Panc1 (cell line): ENCODE measurements around the gene NDUFA11. TPM values are rescaled to one million over a fixed set of nuclear protein-coding genes. Genes with fewer than 3 reads are reported as not detected.

Source experiments
- ATAC-seq: fragments of 200-7000 bp; cut with Tn5 transposase; 2 replicates; pipeline ENCODE4 v1.9.1; 2020; ENCODE audit warnings: mild to moderate bottlenecking, moderate library complexity
- BruUV-seq: library from RNA; stranded (reverse); fragments of 400-500 nt; replicated peaks from 2 replicates; lab custom pipeline; 2021; lab: Mats Ljungman, UMichigan
- CTCF ChIA-PET: fragments of 300-600 bp; sonication (Branson Sonifier 250); formaldehyde crosslinking; loops from one replicate; lab custom pipeline; 2022; ENCODE audit warnings: antibody characterized with exemption; lab: Charles Lee
- POLR2A ChIA-PET: fragments of 300-600 bp; sonication (Branson Sonifier 250); formaldehyde crosslinking; loops from one replicate; lab custom pipeline; 2022; ENCODE audit warnings: antibody characterized with exemption; lab: Charles Lee
- DNase-seq: peaks from one replicate; pipeline ENCODE4 v3.0.0-alpha.2; 2010; ENCODE audit warnings: low read depth, low spot score
- H3K27ac ChIP-seq: 2 replicates; pipeline ENCODE4 v1.5.1; 2011; ENCODE audit warnings: mild to moderate bottlenecking, low read length, inconsistent platforms
- H3K27me3 ChIP-seq: fragments of 200-500 bp; sonication (Bioruptor generic); 2 replicates; pipeline ENCODE4 v1.6.0; 2014; ENCODE audit warnings: low read length, inconsistent platforms; ENCODE audit not compliant: control insufficient read depth, insufficient read depth
- H3K36me3 ChIP-seq: fragments of 200-500 bp; sonication (Bioruptor generic); 2 replicates; pipeline ENCODE4 v1.5.1; 2014; ENCODE audit warnings: inconsistent platforms, mild to moderate bottlenecking, low read length, moderate library complexity; ENCODE audit not compliant: control insufficient read depth, insufficient read depth
- H3K4me1 ChIP-seq: 2 replicates; pipeline ENCODE4 v1.5.1; 2011; ENCODE audit warnings: inconsistent platforms, mild to moderate bottlenecking, low read length, moderate library complexity; ENCODE audit not compliant: control insufficient read depth, insufficient read depth
- H3K4me3 ChIP-seq, 2 experiments: 2 replicates each; pipeline ENCODE4 v1.5.1; 2011 to 2012; ENCODE audit warnings: low read depth in 2 of 2, low read length in 2 of 2, mild to moderate bottlenecking in 2 of 2, inconsistent platforms in 1 of 2, moderate library complexity in 1 of 2
- H3K9me3 ChIP-seq: fragments of 200-500 bp; sonication (Bioruptor generic); 2 replicates; pipeline ENCODE4 v1.5.1; 2014; ENCODE audit warnings: low read depth, mild to moderate bottlenecking, inconsistent platforms, low read length, moderate library complexity; ENCODE audit not compliant: control insufficient read depth, insufficient read depth
- CTCF ChIP-seq: fragments of 450-650 bp; IDR thresholded peaks from 2 replicates; pipeline ENCODE4 v1.5.1; 2017; ENCODE audit warnings: mild to moderate bottlenecking
- POLR2AphosphoS5 ChIP-seq: IDR thresholded peaks from 2 replicates; pipeline ENCODE4 v1.6.1; 2012; ENCODE audit warnings: mild to moderate bottlenecking, low read depth, low read length, moderate library complexity
- REST ChIP-seq, 2 experiments: IDR thresholded peaks; 2 replicates each; pipeline ENCODE4 v1.6.1; 2011 to 2012; ENCODE audit warnings: low read depth in 2 of 2, control low read depth in 1 of 2, low read length in 1 of 2, mild to moderate bottlenecking in 1 of 2, moderate library complexity in 1 of 2; ENCODE audit not compliant: insufficient read depth in 1 of 2
- SIN3A ChIP-seq: IDR thresholded peaks from 2 replicates; pipeline ENCODE4 v1.6.1; 2012; ENCODE audit warnings: low read depth, mild to moderate bottlenecking, low read length, moderate library complexity, borderline replicate concordance; ENCODE audit not compliant: insufficient read depth
- TCF7L2 ChIP-seq: IDR thresholded peaks from 2 replicates; pipeline ENCODE4 v1.6.1; 2011; ENCODE audit warnings: mild to moderate bottlenecking, low read depth, low read length, inconsistent platforms
- in situ Hi-C: cut with HindIII; loops from 2 replicates; pipeline ENCODE4 v1.10.0; 2016; ENCODE audit warnings: low sequenced_read_pairs, low pct_unique_long_range_greater_than_20kb
- intact Hi-C: fragments of 100-400 bp; cut with micrococcal nuclease; formaldehyde crosslinking; loops from one replicate; pipeline ENCODE4 v1.10.0; 2022; ENCODE audit not compliant: unreplicated experiment
- total RNA-seq: library from RNA; stranded (reverse); gene quantifications from one replicate; pipeline ENCODE4 v1.2.1, GENCODE V29; 2021; ENCODE audit not compliant: unreplicated experiment

Gene NDUFA11
- total RNA-seq, 1 experiment from 2014 or later = 242 TPM

GRCh38 chr19:5895890-5896289 is 7.7 kb downstream of the NDUFA11 start:
- Histone ChIP-seq H3K4me3 (no peak overlapping the region), H3K4me1 (no peaks in the 10 kb centered on the region), H3K36me3 (no peaks in the 10 kb centered on the region), H3K27me3 (no peaks in the 10 kb centered on the region), H3K9me3 (no peaks in the 10 kb centered on the region), H3K27ac (no peak overlapping the region)
- ChIA-PET POLR2A (no interaction called here), CTCF (no interaction called here)
- intact Hi-C loops = loop anchor here (10.0 kb wide), 1 partner anchor 91 kb away; the partner anchor contains the start of gene NRTN
- in situ Hi-C loops = no loop called here
- ATAC-seq (no peak), DNase-seq (no peak)
- BruUV-seq = no TSS peak
- TF ChIP-seq CTCF (no peak), SIN3A (no peak), TCF7L2 (no peak), POLR2AphosphoS5 (no peak), REST (IDR thresholded peaks at IDR 0.05; ENCODE audit: insufficient read depth in 1 of 2, low read depth in 2 of 2, low read length in 1 of 2) (no peak)

GRCh38 chr19:5895409-5895808 is 8.2 kb downstream of the NDUFA11 start:
- Histone ChIP-seq H3K4me1 (no peaks in the 10 kb centered on the region), H3K4me3 (no peak overlapping the region), H3K36me3 (no peaks in the 10 kb centered on the region), H3K27ac (no peak overlapping the region), H3K27me3 (no peaks in the 10 kb centered on the region), H3K9me3 (no peaks in the 10 kb centered on the region)
- in situ Hi-C loops = no loop called here
- DNase-seq (no peak), ATAC-seq (no peak)
- TF ChIP-seq REST (IDR thresholded peaks at IDR 0.05; ENCODE audit: insufficient read depth in 1 of 2, low read depth in 2 of 2, low read length in 1 of 2) (no peak), SIN3A (no peak), CTCF (no peak), POLR2AphosphoS5 (no peak), TCF7L2 (no peak)
- ChIA-PET POLR2A (no interaction called here), CTCF (no interaction called here)
- no TSS peak for BruUV-seq
- intact Hi-C loops = loop anchor here (10.0 kb wide), 1 partner anchor 91 kb away; the partner anchor contains the start of gene NRTN
